Diencephalon (tissue), 1 donor: ENCODE results near the gene TBC1D5. TPM values are rescaled to one million over a fixed set of nuclear protein-coding genes. Genes with fewer than 3 reads are reported as not detected.

Experiments
- small RNA-seq: library from RNA; depleted of rRNA; stranded (forward); fragments of <200 nt; gene quantifications from one replicate; pipeline ENCODE3, GENCODE V24; 2014
- total RNA-seq: library from RNA; depleted of rRNA; stranded (reverse); fragments of >200 nt; gene quantifications from one replicate; pipeline ENCODE4 v1.2.3, GENCODE V29; 2014

TBC1D5 gene, protein sequence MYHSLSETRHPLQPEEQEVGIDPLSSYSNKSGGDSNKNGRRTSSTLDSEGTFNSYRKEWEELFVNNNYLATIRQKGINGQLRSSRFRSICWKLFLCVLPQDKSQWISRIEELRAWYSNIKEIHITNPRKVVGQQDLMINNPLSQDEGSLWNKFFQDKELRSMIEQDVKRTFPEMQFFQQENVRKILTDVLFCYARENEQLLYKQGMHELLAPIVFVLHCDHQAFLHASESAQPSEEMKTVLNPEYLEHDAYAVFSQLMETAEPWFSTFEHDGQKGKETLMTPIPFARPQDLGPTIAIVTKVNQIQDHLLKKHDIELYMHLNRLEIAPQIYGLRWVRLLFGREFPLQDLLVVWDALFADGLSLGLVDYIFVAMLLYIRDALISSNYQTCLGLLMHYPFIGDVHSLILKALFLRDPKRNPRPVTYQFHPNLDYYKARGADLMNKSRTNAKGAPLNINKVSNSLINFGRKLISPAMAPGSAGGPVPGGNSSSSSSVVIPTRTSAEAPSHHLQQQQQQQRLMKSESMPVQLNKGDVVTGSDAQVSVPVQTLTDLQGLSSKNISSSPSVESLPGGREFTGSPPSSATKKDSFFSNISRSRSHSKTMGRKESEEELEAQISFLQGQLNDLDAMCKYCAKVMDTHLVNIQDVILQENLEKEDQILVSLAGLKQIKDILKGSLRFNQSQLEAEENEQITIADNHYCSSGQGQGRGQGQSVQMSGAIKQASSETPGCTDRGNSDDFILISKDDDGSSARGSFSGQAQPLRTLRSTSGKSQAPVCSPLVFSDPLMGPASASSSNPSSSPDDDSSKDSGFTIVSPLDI
- 114 TPM for total RNA-seq

DNA sequence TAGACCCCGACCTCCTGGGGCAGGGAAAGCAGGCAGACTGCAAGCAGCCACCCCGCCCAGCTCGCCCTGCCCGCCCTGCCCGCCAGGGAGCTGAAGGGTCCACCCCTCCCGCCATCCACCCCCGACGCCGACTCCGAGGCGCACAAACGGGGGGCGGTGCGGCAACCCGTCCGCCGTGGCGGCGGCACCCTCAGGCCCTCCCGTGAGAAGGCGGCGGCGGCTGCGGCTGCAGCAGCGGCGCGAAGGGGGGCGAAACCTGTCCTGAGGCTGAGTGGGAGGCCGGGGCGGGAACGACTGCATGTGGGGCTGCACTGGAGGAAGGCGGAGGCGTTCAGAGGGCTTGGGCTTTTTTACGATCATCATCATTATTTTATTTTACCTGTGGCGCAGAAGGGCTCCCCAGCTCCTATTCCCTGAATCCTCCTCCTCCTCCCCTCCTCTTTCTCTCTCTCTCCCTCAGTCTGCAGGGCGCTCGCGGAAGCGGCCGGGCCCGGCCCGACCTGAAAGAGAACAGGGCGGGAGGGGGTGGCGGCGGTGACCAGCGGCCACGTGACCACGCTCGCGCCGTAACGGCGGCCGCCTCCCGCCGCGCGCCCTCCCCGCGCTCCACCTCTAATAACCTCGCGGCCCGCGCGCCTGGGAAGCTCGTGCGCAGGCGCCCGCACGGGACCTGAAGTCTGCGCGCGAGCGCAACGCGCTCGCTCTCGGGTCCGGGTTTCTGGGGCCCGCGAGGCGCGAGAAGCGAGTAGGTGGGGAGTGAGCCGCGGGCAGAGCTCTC lies at the start of gene TBC1D5:
Gene TBC1D5, minus strand, starts transcription at position 530 of the 778 bp plus-strand sequence. CDS start 234,061 bp downstream, outside the sequence.

Small RNA genes within 50 kb of the gene (small RNA-seq; reads per million reads assigned to genes)
- gene AC104451.1 (not detected), gene RNU7-10P (not detected)
